Measurements from ENCODE around the gene TMEM187. TPM values are rescaled to one million over a fixed set of nuclear protein-coding genes. Genes with fewer than 3 reads are reported as not detected.

Gene TMEM187
- total and polyA plus RNA-seq, 2 of the 4 experiments (the other 2 are of a cell fraction), result 3.4 to 6.2 TPM

DNA sequence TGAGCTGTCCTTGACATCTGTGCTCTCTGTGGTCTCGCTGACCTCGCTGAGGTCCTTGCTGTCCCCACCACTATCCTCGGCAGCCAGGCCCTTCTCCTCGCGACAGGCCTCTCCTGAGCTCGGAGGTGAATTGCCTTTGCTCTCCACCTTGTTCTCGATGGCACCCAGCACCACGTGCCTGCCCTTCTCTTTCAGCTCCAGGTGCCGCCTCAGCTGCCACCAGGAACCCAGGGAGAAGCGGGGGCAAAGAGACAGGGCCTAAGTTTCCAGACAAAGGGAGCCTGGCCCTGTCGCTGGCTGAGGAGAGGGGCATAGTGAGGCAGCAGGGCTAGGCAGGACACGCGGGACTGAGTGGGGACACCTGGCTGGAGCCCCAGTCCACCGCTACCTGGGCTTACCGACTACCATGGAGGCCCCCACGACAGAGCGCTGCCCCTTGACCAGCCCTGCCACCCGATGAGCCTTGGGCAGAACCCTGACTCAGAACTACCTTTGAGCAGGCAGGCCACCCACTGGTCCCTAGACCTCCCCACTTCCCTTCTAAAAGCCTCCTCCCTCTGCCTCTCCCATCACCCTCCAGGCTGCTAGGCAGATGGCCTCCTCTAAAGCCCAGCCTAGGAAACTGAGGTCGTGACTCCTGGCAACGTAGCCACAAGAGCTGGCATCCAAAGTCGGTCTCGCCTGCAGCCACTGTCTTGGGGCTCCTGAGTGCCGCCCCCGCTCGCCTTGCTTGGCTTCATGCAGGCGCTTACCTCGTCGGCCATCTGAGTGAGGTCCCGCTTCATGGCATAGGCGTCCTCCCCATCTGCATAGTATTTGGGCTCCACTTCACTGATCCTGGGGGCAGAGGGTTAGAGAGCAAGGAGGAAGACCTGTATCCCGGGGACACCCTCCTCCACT lies 42.3 kb upstream of the TMEM187 start:
- Histone ChIP-seq H2BK5ac (ENCODE audit: low read depth, low read length, poor library complexity, severe bottlenecking) (no peak overlapping the region), H4K91ac (ENCODE audit: insufficient read depth, low read depth, low read length) (no peak overlapping the region), H2AK5ac (ENCODE audit: low read depth, low read length) (no peak overlapping the region), H4K5ac (ENCODE audit: low read depth, low read length) (no peak overlapping the region), H3K4me2 (ENCODE audit: low read depth, low read length) (no peak overlapping the region), H3K56ac (ENCODE audit: extremely low read depth, insufficient read depth, low read length) (no peak overlapping the region), H3K23ac (ENCODE audit: low read depth, low read length) (no peak overlapping the region), H2AK9ac (replicated peaks; ENCODE audit: low read depth, low read length, poor library complexity) (no peak overlapping the region), H3K4ac (ENCODE audit: low read depth, low read length) (no peak overlapping the region), H3K9me1 (ENCODE audit: insufficient read depth, low read length) (no peaks in the 10 kb centered on the region; the same call in 1 of the 2 replicates), H3K79me1 (ENCODE audit: low read depth in 1 of 2, low read length in 2 of 2) (peaks cover 4 to 16% of the 10 kb centered on the region in 2 experiments; a peak in 2 of 4 replicates), H3K9ac (ENCODE audit: low read depth, low read length) (no peak overlapping the region), H4K8ac (ENCODE audit: low read depth in 2 of 2, low read length in 2 of 2) (no peak overlapping the region), H3K4me3 (ENCODE audit: insufficient read depth, low read depth, low read length) (no peak overlapping the region), H3K14ac (replicated peaks; ENCODE audit: low read depth, low read length) (no peak overlapping the region), H3K4me1 (ENCODE audit: control insufficient read depth, insufficient read depth, low read length) (peaks cover 2% of the 10 kb centered on the region), H2BK15ac (ENCODE audit: low read depth, low read length) (no peak overlapping the region), H2BK20ac (ENCODE audit: low read depth, low read length) (no peak overlapping the region), H3K36me3 (ENCODE audit: control insufficient read depth, insufficient read depth, low read length) (peaks cover 23% of the 10 kb centered on the region), H2BK120ac (ENCODE audit: low read depth, low read length) (no peak overlapping the region), H2AFZ (replicated peaks; ENCODE audit: low read length, poor library complexity) (no peak overlapping the region), H3K18ac (ENCODE audit: low read depth, low read length) (no peak overlapping the region), H3K27ac (ENCODE audit: insufficient read depth, low read length) (no peak overlapping the region), H3K27me3 (ENCODE audit: control insufficient read depth, insufficient read depth, low read length) (no peaks in the 10 kb centered on the region; the same call in 1 of the 2 replicates), H4K20me1 (ENCODE audit: insufficient read depth, low read length) (peaks cover 20% of the 10 kb centered on the region), H3K9me3 (ENCODE audit: control insufficient read depth, insufficient read depth, low read length) (no peaks in the 10 kb centered on the region)
- intact Hi-C loops (cut with micrococcal nuclease), result no loop called here
- dilution Hi-C loops (cut with HindIII; ENCODE audit: low sequenced_read_pairs, unreplicated experiment), result no loop called here
- ATAC-seq (ENCODE audit: low read depth) (no peak), DNase-seq (no peak)
- BruUV-seq (replicated peaks), result no TSS peak
- TF ChIP-seq NFE2L2 (IDR thresholded peaks at IDR 0.05; ENCODE audit: low read depth, low read length) (no peak), RFX5 (IDR thresholded peaks at IDR 0.05; ENCODE audit: low read depth, low read length) (no peak), RCOR1 (IDR thresholded peaks at IDR 0.05; ENCODE audit: insufficient replicate concordance, low read length) (no peak), BHLHE40 (IDR thresholded peaks at IDR 0.05; ENCODE audit: low read depth, low read length) (no peak), MAZ (IDR thresholded peaks at IDR 0.05; ENCODE audit: borderline replicate concordance, low read depth, low read length) (no peak), CEBPB (IDR thresholded peaks at IDR 0.05; ENCODE audit: low read depth, low read length) (no peak)
- WGBS, 2 experiments (ENCODE audit: extremely low coverage in 2 of 2, insufficient read length in 1 of 2), result 81% methylated on average over 6 of the region's 31 CpGs; no CpG with 5 or more reads in 1 of the 2 experiments
- POLR2A ChIA-PET (ENCODE audit: unreplicated experiment), result no interaction called here
- CTCF ChIA-PET, result no interaction called here
- in situ Hi-C loops (cut with MboI; ENCODE audit: low sequenced_read_pairs), result no loop called here

All from IMR-90 (cell line).